Measurements from ENCODE around the gene GALNT2.

- no peak for TF ChIP-seq CTCF (IDR thresholded peaks at IDR 0.05; ENCODE audit: insufficient read depth, low read length)
- no peak for TF ChIP-seq SPI1 (IDR thresholded peaks at IDR 0.05; ENCODE audit: borderline replicate concordance, low read depth)
These were observed 120.3 kb downstream of the GALNT2 start for GRCh38 chr1:230187290-230187689.
